Stimulated activated naive CD4-positive, alpha-beta T cell (primary cell): Measurements from ENCODE around the gene MLLT6.
A peak's percentile ranks its signal among the peaks of the same experiment; 100 is the strongest.

Experiments
- DNase-seq, 6 experiments: peaks; one replicate each; lab custom pipeline; 2025; lab: John Stamatoyannopoulos, UW

The MLLT6 gene

DNA sequence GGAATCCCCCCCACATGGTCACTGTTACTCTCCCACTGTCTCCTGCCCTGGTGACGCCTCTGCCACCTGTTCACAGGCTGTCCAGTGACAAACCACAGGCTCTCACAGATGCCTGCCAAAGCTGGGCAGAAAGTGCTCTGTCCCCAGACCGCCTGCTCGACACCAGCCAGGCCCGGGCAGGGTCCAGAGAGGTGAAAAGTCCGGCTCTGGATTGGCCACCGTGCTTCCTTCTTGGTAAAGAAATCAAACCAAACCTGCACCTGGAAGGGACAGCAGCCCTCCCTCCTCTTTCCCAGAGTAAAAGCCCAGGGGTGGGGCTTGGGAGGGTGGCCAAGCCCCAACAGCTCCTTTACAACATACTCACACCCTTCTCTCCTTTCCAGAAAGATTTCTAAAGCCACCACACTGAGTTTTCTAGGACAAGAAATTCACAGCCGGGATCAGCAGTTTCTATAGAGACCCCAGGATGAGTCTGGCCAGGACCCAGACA lies 36.9 kb downstream of the MLLT6 start:
- no peak for DNase-seq

DNA sequence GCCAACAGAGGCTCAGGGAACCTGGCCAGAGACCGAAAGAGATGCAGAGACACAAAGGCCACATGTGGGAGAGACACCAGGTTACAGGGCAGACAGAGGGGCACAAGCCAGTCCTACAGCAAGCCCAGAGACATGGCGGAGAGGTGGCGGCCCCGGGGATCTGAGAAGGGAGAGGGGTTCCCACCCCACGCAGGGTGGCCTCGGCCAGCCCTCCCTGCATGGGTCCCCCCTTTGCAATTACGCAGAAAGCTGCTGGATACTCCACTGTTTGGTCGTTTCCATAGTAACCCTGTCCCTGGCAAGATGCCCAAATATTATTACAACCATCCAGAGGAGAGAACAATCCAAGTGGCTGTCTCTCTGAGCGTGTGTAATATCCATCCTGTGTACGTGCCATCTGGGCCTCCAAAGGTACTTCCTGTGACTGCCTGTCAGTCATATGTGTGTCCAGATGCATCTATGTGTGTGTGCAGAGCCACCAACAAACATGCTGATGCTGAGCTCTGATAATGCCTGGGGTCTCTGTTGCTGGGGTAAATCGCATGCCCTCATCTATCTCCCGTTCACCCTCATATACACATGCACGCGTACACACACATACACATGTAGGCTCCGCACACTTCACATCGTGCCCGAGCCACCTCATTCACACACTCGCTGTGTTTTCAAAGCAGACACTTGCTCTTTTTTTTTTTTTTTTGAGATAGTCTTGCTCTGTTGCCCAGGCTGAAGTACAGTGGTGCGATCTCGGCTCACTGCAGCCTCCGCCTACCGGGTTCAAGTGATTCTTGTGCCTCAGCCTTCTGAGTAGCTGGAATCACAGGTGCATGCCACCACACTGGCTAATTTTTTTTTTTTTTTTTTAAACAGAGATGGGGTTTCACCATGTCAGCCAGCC lies 37.6 kb downstream of the MLLT6 start:
- no peak for DNase-seq

DNA sequence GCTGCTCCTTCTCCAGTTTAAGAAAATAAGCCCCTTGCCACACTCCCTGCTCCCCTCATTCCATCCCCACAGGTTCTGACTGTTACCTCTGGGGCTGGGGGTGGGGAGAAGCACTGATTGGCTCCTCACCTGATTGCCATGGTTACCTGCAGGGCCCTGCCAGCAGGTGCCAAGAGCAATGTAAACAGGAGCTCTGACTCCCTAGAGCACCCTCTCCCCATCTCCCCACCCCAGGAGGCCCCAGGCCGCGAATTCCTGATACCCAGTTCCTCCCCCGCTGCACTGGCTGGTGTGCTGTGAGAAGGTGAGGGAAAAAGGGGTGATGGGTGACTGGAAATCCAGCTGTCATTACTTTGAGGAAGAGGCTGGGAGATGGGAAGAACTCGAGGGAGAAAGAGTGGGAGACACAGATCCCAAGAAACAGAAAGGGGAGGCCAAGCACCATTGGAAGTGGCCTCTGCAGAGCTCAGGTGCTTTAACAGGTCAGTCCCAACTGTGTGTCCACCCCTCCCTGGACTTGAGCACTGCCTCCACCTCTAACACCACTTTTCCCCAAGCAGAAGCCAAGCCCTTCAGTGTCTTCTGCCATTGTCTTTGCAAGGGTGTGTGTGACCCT lies 38.6 kb downstream of the MLLT6 start:
- no peak for DNase-seq

DNA sequence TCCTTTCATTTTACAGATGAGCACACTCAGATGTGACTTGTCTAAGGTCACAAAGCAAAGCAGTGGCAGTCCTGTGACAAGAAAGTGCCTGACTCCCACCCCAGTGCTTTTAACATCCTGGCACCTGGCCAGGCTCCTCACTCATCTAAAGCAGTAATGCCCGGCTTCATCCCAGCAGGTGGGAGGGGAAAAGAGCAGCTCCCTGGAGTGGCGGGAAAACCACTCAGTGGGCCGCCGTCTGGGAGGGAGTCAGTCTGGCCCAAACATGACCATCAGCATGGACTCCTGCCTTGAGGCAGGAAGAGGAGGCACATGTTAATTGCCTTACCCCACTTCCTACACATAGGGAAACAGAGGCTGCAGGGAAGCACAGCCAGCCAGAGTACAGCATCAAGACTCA lies 40.5 kb downstream of the MLLT6 start:
- no peak for DNase-seq

DNA sequence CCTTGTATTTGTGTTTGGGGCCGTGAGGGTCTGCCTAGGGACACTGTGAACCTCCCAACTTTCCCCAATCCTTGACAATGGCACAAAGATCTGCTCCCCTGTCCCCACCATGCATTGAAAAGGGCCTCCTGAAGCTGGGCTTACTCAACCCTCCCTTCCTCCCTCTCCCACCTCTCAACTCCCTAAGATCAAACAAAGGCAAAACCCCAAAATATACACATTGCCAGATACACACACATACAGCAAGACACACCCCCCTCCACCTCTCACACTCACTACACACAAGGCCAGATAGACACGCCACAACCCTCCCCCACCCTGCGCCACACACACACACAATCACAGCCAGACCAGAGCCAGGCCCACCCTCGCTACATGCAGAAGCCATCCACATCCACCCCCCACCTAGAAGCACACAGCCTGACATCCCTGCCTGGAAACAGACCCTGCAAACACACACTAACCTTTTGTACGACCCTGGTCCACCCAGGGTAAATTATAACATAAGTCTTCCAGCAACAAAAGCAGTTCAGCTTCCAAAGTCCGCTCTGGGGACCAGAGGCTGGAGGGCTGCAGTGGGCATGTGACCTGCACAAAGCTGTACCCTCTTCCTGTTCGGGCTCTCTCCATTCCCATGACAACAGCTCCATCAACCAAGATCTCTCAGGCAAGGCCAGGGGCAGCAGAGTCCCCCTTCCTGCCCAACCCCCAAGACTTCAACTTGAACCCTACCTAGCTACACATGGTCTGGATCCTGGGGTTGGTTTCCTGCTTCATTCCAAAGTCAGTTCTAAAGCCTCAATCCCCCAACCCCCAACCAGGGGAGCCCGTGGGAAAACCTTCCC lies 41.2 kb downstream of the MLLT6 start:
- no peak for DNase-seq

DNA sequence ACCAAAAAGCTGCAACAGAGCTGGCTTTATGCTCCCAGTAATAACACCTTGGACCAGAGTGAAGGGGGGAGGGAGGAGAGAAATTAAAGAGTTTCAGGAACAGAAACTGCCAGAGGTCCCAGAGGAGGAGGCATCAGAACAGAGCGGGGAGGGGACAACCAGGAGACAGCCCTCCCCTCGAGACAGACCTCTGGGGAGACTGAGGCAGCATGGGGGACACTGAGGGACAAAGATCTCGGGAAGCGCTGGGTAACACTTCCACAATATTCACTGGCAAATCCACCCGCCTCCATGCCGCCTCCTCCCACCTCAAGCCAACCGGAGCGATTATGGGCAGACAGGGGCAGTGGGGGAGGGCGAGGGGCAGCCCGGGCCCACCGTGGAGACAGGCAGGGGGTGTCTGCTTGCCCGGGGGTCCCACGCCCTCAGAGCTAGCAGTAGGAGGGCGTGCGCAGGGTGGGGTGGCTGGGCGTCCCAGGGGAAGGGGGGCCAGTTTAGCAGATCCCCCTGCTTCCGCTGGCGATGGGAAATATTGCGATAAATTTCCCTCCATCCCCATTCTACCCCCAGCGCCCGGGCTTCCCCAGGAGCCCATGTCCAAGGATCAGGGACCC lies 41.9 kb downstream of the MLLT6 start:
- no peak for DNase-seq

DNA sequence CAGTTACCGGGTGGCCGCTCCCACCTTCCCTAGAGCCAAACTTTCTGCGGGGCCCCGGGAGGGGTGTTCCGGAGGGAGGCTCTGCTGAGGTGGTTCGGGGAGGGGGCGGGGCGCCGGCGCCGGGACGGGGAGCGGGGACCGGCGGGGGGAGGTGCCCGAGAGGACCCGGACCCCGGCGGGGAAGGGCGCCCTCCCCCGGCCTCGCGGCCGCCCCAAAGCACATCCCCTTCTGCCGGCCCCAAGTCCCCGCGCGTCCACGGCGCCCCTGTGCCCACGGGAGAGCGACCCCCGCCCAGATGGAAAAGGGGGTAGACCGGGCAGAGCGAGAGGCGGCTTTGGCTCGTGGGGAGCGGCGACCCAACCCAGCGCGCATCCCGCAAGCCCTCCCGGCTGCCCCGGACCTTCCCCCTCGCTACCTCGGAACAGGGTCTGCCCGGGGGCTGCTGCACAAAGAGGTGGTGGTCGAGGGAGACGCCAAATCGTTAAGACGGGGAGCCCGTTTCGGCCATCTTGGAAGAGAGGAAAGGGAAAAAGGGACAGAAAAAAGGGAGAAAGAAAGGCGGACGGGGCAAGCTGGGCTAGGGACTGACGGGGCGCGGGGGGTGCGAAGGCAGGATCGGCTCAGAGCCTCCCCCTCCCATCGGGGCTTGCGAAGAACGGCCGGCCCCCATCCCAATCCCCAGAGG lies 42.5 kb downstream of the MLLT6 start:
- peak in 2 of 6 experiments; percentile 25 to 35 for DNase-seq

DNA sequence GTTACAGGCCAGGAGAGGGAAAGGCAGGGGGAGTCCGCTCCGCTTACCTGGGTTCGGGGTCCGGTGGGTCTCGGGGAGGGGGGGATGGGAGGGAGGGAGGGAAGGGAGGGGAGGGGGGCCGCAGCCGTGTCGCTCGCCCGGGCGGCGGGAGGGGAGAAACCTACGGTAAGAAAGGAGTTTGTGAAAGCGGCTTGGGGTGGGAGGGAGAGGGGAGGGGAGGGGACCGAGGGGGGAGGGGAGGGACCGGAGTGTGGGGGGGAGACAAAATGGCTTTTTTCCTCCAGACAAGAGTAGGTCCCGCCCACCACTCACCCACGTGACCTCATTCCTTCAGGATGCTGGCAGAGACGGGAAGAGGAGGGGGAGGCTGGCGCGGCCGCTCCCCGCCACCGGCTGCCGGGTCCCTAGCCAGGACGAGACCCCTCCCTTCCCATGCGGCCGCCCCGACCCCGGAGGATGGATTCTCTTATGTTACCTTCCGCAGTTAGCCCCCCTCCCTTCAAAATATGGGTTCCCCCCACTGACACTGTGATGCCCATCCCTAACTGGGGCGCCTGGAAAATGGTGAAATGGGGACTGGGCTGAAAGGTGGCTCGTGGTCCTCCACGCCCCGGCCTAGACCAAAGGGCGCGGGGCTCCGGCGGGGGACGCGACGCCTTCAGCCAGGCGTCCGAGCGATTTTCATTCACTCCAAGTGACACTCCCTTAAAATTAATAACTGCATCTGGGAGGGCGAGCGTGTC lies 43.2 kb downstream of the MLLT6 start, which contains the start of gene PCGF2:
PCGF2 (minus strand) TSS at position 188 of the 743 bp plus-strand sequence. CDS start 7,934 bp downstream, outside the sequence.
- DNase-seq = no peak

DNA sequence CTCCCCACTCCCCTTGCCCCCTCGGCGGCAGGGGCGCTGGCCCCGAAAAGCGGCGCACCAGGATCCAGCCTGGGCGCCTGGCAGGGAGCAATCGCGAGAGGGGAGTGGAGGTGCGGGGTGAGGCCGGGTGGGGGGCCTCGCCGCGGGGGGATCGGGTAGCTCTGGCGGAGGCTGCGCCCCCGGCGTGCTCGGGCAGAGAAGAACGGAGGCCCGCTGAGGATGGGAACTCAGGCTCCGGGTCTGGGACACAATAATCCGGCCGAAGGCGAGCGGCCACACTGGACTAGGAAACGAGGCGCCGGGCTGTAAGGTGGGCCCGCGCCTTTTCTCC lies 43.8 kb downstream of the MLLT6 start:
- peak in 1 of 6 experiments; percentile 43 for DNase-seq

DNA sequence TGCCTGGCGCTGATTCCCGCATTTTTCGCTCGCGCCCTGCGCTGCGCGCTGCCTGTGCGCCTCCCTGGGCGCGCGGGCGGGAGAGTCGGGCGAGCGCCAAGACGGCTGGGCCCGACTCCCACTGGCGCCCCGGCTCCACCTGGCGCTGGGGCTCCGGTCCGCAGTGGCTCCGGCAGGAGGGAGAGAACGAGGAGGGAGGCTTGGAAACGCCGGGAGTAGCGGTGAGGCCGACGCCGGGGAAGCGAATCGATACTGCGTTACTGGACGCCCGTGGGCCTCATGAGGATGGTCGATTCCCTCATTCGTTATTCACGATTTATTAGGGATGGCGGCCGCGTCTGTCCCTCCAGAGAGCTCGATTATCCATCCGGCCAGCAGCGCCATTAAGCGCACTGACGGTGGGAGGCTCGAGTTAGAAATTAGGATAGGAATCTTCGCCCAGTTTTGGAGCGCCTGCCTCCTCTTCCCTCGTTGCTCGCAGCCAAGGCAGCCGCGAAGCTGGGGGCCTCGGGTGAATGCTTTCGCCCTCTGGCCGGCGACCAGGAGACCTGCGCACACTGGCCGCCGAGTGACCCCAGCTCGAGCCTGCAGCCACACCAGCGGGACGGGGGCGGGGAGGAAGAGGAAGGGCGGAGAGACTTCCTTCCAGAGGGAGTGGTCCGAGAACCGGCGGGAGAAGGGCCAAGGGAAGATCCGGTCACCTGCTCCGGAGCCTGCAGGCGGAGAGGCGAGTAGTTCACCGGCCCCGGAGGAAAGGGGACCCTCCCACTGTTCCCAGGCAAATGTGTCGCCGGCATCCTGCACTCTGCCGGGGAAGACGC lies 44.4 kb downstream of the MLLT6 start:
- DNase-seq = peak in 2 of 6 experiments; percentile 43 to 49

DNA sequence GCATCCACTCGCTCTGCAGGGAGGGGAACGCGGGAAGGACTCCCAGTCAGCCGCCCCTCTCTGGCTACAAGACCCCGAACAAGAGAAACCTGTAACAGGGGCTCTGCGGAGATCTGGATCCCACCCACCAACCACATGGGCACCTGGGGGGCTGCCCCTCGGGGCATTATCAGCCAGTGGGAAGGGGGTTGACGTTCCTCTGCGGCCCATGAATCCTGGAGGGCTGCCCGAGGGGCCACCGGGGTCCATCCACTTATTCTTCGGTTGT lies 44.9 kb downstream of the MLLT6 start:
- no peak for DNase-seq

DNA sequence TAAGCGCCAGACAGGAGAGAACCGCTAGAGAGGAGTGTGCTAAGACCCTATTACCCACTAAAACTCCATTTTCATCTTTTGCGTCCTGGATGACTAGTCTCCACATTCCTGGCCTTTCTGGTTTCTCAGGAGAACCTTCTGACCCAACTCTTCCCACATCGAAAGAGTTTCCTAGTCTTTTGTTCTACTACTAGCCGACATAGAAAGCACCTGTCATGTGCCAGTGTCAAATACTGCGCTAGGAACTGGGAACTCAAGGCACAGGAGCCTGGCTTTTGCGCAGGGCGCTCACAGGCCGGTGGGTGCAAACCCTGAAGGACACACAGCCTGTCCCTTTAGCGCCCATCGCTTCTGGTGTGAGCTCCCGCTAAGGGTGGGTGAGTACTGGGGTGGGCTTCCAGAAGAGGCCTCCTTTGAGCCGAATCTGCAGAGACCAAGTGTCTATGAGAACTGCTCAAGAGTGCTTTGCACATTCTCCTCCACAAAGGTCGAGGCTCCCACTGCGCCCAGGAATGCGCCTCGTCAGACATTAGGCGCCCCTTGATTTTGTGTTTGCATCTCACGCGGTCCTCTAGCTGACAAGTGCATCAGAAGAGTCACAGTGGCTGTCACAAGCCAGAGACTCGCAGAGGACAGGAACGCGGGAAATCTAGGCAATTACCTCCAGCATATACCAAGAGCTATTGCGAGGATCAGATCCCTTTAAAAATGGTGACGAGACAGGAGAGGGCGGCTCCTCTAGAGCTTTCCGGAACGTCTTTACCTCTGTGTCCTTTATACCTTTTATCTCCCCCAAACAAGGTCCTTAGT lies 45.4 kb downstream of the MLLT6 start:
- peak in 3 of 6 experiments; percentile 19 to 48 (median 30) for DNase-seq

DNA sequence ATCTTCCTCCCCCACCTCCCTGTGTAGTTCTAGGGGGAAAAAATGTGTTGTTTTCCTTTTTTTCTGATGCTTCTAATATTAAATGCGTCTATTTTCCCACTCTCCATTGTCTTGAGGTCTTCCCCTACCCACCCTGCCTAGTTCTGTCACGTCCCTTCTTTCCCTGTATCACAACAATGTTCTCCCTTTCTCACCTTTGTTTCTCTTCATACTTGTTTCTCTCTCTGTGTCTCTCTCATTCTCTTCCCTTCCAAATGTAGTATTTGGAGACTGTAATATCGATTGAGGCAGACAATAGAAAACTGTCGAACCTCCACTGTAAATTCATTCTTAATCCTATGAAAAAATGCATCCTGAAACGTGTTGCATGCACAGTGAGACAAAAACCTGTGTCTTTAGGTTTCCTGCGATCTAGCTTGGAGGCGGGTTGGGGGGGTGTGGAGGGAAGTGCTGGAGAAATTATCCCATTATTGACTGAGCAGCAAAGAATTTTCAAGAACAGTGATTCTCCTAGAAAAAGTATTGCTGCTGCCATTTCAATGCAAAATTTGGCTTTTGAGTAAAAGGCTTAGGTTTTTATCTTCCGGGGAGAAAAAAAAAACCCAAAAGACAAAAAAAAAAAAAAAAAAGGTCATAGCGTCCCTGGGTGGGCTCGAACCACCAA lies 46.2 kb downstream of the MLLT6 start:
- DNase-seq = no peak

DNA sequence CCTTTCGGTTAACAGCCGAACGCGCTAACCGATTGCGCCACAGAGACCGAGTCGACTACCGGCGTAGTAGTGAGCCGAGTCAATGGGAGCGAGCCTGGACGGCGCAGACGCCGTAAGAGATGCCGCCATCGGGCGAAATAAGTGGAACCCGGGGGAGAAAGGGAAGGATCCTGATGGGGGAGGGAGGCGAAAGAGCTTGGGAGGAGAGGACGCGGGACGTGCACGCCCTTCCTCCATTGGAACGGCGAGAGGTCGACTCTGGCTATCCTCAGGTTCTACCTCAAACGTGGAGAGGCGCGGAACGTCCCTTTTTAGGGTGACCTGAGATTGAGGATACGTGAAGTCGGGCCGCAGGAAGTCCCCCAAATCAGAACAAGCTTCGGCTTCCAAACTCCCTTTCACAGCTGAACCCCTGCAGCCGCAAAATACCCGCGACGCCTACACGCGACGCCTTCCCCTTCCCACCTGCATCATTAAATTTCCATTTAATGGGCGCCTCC lies 46.8 kb downstream of the MLLT6 start:
- DNase-seq = peak; percentile 71 to 96 (median 78)

DNA sequence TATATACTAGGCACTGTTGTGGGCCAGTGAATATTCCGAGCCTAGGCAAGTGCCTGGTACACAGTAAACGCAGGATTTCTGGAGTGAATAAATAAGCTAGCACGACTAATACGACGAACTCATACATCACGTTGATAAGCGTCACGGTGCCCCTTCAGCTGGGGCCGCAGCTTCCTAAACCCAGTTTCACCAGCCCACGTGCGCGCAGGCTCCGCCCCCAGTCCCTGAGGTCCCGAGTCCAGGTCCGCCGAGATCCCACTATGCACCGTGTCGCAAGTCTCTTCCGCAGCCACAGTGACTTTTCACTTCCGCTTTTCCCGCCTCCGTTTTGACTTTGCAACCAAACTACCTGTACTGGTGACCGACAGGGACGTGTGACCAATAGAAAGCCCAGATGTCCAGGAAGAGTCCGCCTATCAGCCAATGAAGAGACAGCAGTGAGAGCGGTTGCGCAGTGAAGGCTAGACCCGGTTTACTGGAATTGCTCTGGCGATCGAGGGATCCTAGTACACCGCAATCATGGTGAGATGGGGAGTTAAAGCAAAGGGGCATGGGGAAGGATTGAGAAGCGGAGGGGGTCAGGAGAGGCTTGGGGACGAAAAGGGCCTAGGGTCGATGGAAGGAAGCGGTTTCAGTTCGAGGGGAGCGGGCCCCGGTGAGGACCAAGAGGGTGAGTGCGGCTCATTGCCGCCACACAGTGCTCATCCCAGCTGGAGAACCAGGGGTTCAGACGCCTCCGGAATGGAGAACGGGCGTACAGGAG lies 47.4 kb downstream of the MLLT6 start, which contains the start of gene PSMB3:
PSMB3 (plus strand) TSS at position 434 of the 763 bp plus-strand sequence; CDS start at position 520, 86 bp downstream.
- peak; percentile 86 to 96 (median 94) for DNase-seq

DNA sequence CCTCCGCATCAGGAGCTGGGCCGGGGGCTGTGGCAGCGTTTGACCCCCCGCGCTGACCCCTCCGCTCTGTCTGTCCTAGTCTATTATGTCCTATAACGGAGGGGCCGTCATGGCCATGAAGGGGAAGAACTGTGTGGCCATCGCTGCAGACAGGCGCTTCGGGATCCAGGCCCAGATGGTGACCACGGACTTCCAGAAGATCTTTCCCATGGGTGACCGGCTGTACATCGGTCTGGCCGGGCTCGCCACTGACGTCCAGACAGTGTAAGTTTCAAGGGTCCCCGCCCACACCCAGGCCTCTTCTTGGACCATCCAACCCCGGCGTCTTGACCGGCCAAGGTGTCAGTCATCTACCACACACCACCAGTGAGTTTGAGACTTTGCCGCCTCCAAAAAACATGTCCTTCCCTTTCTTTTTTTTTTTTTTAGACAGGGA lies 48.0 kb downstream of the MLLT6 start:
- DNase-seq = no peak

DNA sequence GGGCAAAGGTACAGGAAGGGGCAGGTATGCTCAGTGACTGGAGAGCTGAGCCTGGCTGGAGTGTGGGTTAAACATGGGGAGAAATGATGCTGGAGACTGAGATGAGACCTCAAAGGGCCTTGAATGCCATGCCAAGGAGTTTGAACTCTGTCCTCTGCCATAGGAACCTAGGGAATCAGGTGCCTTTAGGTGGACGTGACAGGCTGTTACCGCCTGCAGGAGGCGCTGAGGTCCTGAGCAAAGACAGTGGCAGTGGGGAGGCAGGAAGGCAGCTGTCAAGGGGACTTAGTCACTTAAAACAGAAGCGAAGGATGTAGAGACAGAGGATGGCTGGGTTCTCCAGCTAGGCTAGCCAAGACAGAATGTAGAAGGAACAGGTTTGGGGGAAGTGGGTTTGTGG lies 56.5 kb downstream of the MLLT6 start:
- peak in 1 of 6 experiments; percentile 22 for DNase-seq
